Measurements from ENCODE around the gene CDSN.
"Not testable (repeated sequence)": the region's sequence is repeated elsewhere in the genome, so short reads cannot be mapped to it uniquely, and the experiment has no call there.

CDSN gene

DNA sequence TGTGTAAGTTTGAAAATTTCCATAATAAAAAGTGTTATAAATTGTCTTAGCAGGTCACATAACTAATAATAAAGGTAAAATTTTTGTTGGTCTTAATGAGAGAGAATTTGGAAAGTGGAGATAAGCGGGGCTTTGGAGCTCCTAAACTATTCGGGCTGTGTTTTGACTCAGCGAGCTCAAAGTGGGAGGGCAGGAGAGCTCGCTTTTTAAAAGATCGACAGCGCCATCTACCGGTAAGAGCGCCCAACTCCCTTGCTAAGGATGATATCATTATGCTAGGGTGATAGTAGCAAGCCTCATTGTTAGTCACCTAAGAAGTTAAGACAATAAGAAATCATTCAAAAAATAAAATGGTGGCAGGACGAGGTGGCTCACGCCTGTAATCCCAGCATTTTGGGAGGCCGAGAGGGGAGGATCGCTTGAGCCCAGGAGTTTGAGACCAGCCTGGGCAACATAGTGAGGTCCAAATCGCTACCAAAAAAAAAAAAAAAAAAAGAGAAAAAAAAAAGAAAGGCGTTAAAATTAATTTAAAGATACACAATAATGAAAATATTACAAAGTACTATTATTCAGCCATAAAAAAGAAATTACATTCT is 32.7 kb downstream of the CDSN start:
- DNase-seq (ENCODE audit: low spot score) = peak; percentile 83

DNA sequence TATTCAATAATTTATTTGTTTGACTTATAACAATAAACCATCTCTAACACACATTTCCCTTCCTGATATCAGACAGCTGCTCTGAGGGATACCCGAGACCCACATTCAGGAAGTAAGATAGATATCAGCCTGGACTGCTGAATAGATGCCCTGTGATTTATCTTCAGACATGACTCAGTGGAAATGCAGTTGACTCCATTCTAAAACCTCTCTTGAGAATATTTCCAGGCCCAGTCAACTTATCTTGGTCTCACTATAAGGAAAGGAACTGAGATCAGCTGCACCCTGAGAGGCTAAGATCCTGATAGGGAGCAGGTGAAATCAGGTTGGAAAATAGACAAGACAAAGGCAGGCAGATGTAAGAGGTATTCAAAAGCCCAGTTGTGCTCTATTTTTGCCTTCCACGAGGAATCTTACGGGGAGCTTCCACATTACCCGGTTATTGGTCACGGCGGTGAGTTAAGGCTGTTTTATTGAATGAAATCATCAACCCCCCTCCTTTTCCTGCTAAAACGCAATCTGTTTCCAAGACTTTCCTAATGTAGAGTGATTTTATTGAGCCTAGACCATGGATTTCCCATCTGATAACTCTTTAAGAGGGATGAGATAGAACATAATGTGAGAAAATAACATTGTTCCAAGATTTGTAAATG is 33.3 kb downstream of the CDSN start:
- DNase-seq (ENCODE audit: low spot score) = no peak

DNA sequence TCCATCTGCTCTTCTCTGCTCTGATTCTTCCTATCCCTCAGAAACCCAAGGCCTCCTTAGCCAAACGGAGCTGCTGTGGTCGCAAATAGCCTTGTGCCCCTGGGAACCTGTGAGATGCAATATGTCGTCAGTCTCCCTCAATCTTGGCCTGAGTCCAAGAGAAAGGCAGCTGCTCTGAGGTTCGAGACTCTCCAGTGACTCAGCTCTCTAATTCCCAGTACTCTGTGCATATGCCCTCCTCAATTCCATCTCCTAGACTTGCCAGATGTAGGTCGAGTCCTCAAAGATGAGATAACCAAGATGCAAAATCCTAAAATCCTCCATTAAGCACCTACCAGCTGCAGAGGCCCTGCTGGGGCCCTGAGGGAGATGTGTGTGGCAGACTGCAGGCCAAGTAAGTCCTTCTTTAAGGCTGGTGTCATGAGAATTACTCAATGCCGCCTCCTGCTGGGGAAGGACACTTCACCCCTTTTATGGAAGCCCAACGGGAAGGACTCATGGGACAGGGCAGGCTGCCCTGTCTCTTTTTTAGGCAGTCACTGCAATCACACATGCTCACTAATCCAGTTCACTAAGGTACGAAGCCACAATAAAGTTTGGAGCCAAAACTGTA is 36.4 kb downstream of the CDSN start:
- peak; percentile 33 for DNase-seq (ENCODE audit: low spot score)

DNA sequence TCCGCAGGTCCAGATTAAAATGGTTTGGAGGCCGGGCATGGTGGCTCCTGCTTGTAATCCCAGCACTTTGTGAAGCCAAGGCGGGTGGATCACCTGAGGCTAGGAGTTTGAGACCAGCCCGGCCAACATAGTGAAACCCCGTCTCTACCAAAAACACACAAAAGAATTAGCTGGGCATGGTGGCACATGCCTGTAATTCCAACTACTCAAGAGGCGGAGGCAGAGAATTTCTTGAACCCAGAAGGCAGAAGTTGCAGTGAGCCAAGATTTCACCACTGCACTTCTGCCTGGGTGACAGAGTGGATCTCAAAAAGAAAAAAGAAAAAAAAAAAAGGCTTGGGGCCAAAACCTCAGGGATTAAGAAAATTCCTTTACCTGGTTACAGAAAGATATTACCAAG is 38.4 kb downstream of the CDSN start:
- no peak for DNase-seq (ENCODE audit: low spot score)

DNA sequence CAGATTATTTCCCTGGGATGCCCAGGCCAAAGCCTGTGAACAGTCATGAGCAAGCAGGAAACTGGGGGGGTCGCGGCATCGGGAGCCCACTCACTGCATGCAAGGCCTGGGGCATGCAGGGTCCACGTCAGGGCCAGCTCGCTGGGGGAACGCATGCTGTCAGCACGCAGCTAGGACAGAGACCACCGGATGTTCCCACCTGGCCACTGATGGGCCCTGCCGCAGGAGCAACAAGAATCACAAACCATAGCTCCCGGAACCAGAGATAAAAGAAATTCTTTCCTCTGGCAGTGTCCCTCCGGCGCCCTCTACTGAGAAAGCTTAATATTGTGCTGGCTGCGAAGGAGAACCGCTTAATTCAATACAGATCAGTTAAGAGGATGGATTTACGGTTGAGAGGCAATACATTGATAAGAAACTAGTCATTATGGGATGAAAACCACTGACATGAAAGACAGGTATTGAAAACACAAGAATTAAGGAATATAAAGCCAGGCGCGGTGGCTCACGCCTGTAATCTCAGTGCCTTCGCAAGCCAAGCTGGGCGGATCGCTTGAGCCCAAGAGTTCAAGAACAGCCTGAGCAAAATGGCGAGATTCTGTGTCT is 40.5 kb downstream of the CDSN start:
- peak; percentile 82 for DNase-seq (ENCODE audit: low spot score)

DNA sequence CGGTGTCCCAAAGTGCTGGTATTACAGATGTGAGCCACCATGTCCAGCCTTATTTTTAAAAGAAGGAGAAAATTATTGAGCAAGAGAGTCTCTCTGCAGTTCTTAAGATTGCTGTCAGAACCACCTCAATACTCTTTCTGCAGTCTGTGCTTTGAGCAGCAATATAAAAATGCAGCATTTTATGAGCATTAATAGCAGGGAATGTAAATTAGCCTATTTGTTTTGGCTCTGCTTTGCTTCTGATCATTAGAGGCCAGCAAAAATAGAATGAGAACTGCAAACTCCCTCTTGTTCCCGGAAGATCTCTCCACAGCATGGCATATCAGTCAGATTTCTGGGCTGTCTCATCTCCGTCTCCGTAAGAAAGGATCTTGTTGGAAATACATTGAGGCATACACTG is 43.6 kb downstream of the CDSN start:
- no peak for DNase-seq (ENCODE audit: low spot score)

DNA sequence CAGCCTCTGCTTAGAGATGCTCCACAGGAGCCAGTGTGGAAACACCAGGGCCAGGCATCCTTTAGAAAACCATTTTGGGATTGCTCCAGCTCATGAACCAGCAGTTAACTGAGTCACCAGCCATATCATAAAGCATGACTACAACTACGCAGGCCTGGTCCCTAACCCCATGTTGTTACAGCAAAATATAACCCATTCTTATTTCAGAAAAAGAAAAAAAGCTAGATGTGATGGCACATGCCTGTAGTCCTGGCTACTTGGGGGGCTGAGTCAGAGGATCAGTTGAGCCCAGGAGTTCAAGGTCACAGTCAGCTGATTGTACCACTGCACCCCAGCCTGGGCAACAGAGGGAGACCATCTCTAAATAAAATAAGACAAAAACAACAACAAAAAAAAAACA is 44.7 kb downstream of the CDSN start:
- DNase-seq (ENCODE audit: low spot score) = no peak

DNA sequence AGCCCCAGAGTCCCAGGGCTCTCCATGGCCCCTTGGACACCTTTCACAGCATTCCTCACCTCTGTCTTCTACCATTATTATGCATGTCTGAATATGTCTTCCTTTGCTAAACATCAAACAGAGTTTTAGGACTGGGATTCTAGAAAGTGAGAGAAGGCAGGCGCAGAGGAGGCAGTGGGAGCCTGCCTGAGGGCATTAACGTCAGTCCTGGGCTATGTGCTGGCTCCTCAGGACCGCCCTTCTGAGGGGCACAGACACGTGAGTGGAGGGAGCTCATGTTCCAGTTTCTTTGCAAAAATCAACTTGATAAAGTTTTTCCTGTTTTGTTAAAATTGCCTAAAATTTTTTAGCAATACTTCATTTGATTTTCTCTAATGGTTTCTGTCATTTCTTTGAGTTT is 45.8 kb downstream of the CDSN start:
- DNase-seq (ENCODE audit: low spot score) = no peak

DNA sequence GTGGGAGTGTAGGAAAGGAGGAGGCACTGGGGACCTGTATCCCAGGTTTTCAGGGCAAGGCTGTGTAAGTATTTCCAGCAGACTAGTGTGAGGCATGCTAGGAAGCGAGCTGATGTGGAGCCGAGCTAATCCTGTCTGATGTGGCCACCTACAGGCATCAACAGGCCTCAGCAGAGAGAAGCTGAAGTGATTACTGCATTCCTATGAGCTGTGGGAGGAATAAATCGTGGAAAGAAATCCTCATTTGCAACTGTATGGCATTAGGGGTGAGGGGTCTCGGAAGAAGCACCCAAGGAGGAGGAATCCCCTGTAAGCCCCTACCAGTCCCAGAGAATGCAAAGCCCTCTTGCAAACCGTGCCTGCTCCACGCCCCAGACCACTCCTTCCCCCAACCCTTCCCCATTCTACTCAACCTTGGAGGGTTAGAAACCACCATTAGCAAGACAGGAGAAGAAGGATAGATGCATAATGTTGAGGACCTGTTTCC is 49.5 kb downstream of the CDSN start:
- DNase-seq (ENCODE audit: low spot score) = peak; percentile 87

DNA sequence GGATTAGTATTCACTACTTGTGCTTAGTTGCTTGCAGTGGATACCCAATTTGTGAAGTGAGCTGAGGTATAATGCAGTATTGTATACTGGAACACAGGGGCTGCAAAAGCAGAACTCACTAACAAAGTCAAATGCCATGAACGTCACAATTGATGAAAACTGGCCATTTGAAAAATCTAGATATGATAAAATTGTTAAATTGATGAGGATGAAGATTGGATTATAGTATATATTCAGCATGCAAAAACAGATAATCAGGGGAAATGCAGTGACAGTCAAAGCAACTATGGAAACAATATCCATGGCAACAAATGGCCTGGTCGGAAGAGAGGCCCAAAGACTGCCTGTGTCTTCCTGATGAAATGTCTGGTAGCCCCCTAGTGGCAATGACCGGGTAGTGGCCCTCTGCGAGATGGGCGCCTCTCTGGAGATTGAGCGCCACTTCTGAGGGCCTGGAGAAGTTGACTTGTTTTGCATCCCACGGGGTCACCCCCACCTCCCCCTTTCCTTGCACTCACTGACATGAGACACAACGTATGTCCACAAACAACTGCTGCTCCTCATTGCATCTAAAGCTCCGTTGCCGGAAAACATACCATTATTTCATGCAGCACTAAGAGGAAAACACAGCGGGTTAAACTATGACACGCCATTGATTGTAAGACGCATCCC is 51.4 kb downstream of the CDSN start:
- peak; percentile 95 for DNase-seq (ENCODE audit: low spot score)

DNA sequence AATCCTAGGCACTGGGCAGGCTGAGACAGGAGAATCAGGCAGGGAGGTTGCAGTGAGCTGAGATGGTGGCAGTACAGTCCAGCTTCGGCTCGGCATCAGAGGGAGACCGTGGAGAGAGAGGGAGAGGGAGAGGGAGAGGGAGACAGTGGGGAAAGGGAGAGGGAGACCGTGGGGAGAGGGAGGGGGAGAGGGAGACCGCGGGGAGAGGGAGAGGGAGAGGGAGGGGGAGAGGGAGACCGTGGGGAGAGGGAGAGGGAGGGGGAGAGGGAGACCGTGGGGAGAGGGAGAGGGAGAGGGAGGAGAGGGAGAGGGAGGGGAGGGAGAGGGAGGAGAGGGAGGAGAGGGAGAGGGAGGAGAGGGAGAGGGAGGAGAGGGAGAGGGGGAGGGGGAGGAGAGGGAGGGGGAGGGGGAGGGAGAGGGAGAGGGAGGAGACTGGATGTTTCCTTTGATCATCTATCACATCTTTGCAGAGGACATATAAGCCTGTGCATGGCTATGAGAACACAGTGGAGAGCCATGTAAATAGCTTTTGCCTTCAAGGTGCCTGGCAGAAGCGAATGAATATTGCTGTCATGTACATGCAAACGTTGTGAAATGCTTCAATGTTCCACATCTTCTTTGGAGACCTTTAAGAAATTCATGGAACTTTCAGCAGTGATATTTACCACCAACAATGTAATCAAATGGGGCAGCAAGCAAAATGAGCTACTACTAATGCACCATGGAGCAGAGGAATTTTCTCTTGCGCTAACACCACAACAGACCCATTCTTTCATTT is 52.2 kb downstream of the CDSN start:
- not testable (repeated sequence) for DNase-seq (ENCODE audit: low spot score)

DNA sequence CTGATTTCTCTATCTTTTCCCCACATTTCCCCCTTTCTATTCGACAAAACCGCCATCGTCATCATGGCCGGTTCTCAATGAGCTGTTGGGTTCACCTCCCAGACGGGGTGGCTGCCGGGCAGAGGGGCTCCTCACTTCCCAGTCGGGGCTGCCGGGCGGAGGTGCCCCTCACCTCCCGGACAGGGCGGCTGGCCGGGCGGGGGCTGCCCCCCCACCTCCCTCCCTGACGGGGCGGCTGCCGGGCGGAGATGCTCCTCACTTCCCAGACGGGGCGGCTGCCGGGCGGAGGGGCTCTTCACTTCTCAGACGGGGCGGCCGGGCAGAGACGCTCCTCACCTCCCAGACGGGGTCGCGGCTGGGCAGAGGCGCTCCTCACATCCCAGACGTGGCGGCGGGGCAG is 53.2 kb downstream of the CDSN start:
- not testable (repeated sequence) for DNase-seq (ENCODE audit: low spot score)

DNA sequence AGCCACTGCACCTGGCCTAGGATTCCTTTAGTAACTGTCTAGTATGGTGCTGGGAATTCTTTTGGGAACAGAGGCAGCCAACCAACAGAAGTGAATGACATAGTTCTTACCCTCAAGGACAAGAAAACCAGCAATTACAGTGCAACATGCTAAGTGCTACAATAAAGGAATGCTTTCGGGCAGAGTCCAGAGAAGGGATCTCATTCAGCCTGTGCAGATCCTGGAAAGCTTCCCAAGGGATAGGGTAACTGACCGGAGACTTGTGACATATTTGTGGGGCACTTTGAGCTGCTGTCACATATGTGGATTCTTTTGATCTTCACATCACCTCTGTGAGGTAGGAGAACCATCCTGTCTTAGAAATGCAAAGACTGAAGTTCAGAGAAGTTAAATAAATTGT is 54.7 kb downstream of the CDSN start:
- peak; percentile 33 for DNase-seq (ENCODE audit: low spot score)
